Adrenal gland (tissue), 12 donors: ENCODE measurements around the gene DIO1. TPM values are rescaled to one million over a fixed set of nuclear protein-coding genes. Genes with fewer than 3 reads are reported as not detected.
A peak's percentile ranks its signal among the peaks of the same experiment; 100 is the strongest.

ENCODE experiments used
- DNase-seq, 7 donors: peaks; one replicate each; pipeline ENCODE4 v3.0.0-alpha.2; 2019 to 2020
- H3K27ac ChIP-seq, 5 donors: fragments of 200-600 bp; sonication (generic) in 4 of 5; 1 replicate in 3 of 5; 2 replicates in 2 of 5; pipeline versions ENCODE4 v1.5.1 to v1.8.0; 2016 to 2020; ENCODE audit warnings: mild to moderate bottlenecking in 1 of 5
- H3K27me3 ChIP-seq: fragments of 200-600 bp; 2 replicates; pipeline ENCODE4 v1.8.0; 2021
- H3K36me3 ChIP-seq, 2 donors: fragments of 200-600 bp; replicated peaks in 1 of 2; 1 replicate in 1 of 2; 2 replicates in 1 of 2; pipeline versions ENCODE4 v1.5.1 to v1.8.0; 2018 to 2022
- H3K4me1 ChIP-seq, 2 donors: fragments of 200-600 bp; replicated peaks in 1 of 2; 1 replicate in 1 of 2; 2 replicates in 1 of 2; pipeline versions ENCODE4 v1.5.1 to v1.8.0; 2018 to 2021
- H3K4me3 ChIP-seq, 4 donors: fragments of 200-600 bp; sonication (generic) in 3 of 4; one replicate each; pipeline ENCODE4 v1.5.1; 2016 to 2018
- H3K9me3 ChIP-seq, 3 donors: fragments of 200-600 bp; sonication (generic) in 1 of 3; replicated peaks in 1 of 3; 1 replicate in 2 of 3; 2 replicates in 1 of 3; pipeline versions ENCODE4 v1.5.1 to v1.8.0; 2016 to 2021
- POLR2A ChIP-seq, 2 donors: fragments of 450-650 bp; IDR thresholded peaks; one replicate each; pipeline ENCODE4 v1.6.1; 2017; ENCODE audit warnings: antibody characterized with exemption in 2 of 2, mild to moderate bottlenecking in 2 of 2, moderate library complexity in 1 of 2
- WGBS, 4 donors: extraction: QIAGEN DNeasy Blood & Tissue Kit in 2 of 4; methylation state at CpG; one replicate each; pipeline versions ENCODE4 v1.1.5 to v1.1.7; 2013 to 2017; 5-methylcytosine and 5-hydroxymethylcytosine counted together
- intact Hi-C, 2 donors: fragments of 100-400 bp; cut with DNase I; formaldehyde crosslinking; loops; one replicate each; pipeline versions ENCODE4 v1.14.1 to v1.15.0; 2022 to 2023
- polyA plus RNA-seq, 3 donors: library from polyadenylated mRNA; stranded (reverse); fragments of 200-250 nt in 2 of 3; fragments of 350-450 nt in 1 of 3; fragmentation: Illumina TruSeq in 1 of 3; extraction: RNeasy Lipid Tissue Mini Kit (QIAGEN cat#74804) in 1 of 3; gene quantifications; one replicate each; pipeline ENCODE4 v1.2.3, GENCODE V29; 2013 to 2014
- total RNA-seq, 9 donors: library from RNA; depleted of rRNA in 4 of 9; stranded (reverse); fragments of >200 nt in 4 of 9; fragments of 120-200 nt in 1 of 9; fragmentation: NEBNext Ultra II Directional in 1 of 9; extraction: Animal tissue kit (Norgen Biotek cat#: 25700) in 1 of 9; gene quantifications; one replicate each; pipeline versions ENCODE4 v1.1.0 to v1.2.4, GENCODE V29; 2013 to 2023
- TF ChIP-seq, protein P1 (sequence below), 6 experiments: fragments of 450-650 bp in 4 of 6; fragments of 200-600 bp in 2 of 6; sonication (generic) in 1 of 6; IDR thresholded peaks; 1 replicate in 5 of 6; 2 replicates in 1 of 6; pipeline versions ENCODE4 v1.5.1 to v1.8.0; 2016 to 2021; ENCODE audit warnings: antibody characterized with exemption in 6 of 6, mild to moderate bottlenecking in 2 of 6, moderate library complexity in 1 of 6
- donor health status: healthy with polysubstance abuse.
- donor health status: Bipolar disorder and iron deficiency.
- donor health status: DM: yes; HTN: yes; CAD: no.
- donor health status: DM: no; HTN: no; CAD: no.
- donor health status: DM: no; HTN: no; CAD: no.
- donor health status: DM: yes; HTN: yes; CAD: no.

The DIO1 gene
- total and polyA plus RNA-seq, 12 donors: 0.03 to 1.5 (median 0.11) TPM; not detected in 7

DNA sequence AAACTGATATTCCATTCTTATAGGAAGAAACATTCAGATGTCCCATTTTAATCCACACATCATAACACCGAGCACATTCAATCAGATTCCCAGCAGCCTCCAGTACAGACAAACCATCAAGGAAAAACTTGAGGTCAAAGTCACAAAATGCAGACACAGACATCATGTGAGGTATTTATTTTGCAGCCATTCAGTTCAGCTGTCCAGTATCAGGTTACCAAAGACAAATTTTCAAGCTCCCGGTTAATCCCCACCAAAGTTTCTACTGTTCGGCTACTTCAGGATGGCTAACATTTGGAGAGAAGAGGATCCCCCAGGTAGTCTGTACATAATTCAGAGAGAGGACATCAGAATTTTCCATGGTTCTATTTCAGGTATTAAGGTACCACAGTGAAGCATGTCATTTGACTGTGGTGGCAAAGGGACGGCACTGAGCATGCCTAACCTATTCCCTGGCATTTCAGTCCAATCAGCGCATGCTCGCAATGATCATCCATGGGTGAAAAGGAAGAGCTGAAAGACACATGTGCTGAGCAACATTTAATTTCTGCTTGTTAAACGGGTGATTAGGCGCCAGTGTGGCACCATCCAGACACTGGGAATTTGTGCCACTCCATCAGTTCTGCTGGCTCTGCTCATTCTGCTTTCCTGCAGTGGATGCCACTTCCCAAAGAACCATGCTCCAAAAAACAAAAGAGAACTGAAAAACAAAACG, 42.3 kb upstream of the DIO1 start:
- H3K9me3 ChIP-seq: no peaks in the 10 kb centered on the region
- TF ChIP-seq, protein P1, sequence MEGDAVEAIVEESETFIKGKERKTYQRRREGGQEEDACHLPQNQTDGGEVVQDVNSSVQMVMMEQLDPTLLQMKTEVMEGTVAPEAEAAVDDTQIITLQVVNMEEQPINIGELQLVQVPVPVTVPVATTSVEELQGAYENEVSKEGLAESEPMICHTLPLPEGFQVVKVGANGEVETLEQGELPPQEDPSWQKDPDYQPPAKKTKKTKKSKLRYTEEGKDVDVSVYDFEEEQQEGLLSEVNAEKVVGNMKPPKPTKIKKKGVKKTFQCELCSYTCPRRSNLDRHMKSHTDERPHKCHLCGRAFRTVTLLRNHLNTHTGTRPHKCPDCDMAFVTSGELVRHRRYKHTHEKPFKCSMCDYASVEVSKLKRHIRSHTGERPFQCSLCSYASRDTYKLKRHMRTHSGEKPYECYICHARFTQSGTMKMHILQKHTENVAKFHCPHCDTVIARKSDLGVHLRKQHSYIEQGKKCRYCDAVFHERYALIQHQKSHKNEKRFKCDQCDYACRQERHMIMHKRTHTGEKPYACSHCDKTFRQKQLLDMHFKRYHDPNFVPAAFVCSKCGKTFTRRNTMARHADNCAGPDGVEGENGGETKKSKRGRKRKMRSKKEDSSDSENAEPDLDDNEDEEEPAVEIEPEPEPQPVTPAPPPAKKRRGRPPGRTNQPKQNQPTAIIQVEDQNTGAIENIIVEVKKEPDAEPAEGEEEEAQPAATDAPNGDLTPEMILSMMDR (IDR thresholded peaks at IDR 0.05): no peak
- no peak for TF ChIP-seq POLR2A (IDR thresholded peaks at IDR 0.05)
- H3K27me3 ChIP-seq: no peaks in the 10 kb centered on the region
- no peaks in the 10 kb centered on the region for H3K4me1 ChIP-seq
- intact Hi-C loops: no loop called here
- H3K4me3 ChIP-seq: no peak overlapping the region
- peaks cover 0 to 53% of the 10 kb centered on the region in 2 donors for H3K36me3 ChIP-seq
- whole genome bisulfite sequencing, 4 donors: 86 to 94% (median 92%) methylated on average over 9 of the region's 9 CpGs
- H3K27ac ChIP-seq: no peak overlapping the region
- DNase-seq: no peak

DNA sequence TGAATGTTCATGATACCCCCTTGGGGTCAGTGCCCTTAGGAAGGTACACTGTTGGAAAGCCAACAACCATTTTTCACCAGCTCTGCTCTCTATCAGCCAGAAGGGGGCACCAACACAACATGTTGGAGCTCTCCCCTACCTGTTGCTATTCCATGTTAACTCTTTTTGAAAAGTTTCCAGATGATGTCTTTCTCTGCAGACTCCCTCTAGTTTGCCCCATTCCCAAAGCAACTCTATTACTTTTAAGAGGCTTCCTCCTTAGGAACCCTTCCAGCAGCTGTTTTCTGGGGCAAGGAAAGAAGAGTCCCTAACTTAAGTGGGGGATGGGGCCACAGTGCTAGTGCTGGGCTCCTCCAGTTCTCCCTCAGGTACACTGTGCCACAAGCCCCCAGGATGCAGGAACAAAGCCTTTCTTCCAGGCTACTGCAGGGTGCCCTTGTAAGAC, 33.0 kb upstream of the DIO1 start:
- H3K27me3 ChIP-seq: no peaks in the 10 kb centered on the region
- no peak overlapping the region for H3K4me3 ChIP-seq
- peak; percentile 31 to 63 (median 42) for DNase-seq
- no peaks in the 10 kb centered on the region for H3K4me1 ChIP-seq
- intact Hi-C loops: loop anchor here in 1 of 2 donors (10.0 kb wide), 1 partner anchor 224 kb away; no protein-coding TSS in a partner anchor
- TF ChIP-seq POLR2A (IDR thresholded peaks at IDR 0.05): no peak
- TF ChIP-seq, protein P1 (IDR thresholded peaks at IDR 0.05): peak; percentile 45 to 77 (median 66)
- peaks cover 0 to 50% of the 10 kb centered on the region in 2 donors for H3K36me3 ChIP-seq
- H3K27ac ChIP-seq: no peak overlapping the region
- H3K9me3 ChIP-seq: no peaks in the 10 kb centered on the region

DNA sequence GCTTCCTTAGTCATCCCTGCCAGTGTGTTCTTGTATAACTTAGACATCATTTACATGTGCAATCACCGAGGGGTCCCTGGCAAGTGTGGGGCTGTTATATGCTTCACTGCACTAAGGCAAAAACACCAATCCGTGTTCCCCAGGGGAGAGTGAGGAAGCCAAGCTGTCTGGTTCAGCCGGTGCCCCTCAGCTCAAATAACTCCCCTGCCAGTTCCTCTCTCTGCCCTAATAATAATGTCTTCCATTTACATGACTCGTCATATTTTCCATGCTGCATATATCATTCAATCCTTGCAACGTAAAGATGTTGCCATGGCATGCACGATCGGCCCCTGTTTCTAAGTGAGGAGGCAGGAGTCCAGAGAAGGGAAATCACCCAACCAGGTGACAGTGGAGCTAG, 31.5 kb upstream of the DIO1 start:
- H3K4me3 ChIP-seq: no peak overlapping the region
- no peak for DNase-seq
- no peaks in the 10 kb centered on the region for H3K9me3 ChIP-seq
- H3K27ac ChIP-seq: no peak overlapping the region
- TF ChIP-seq POLR2A (IDR thresholded peaks at IDR 0.05): no peak
- TF ChIP-seq, protein P1 (IDR thresholded peaks at IDR 0.05): no peak
- no peaks in the 10 kb centered on the region for H3K27me3 ChIP-seq
- intact Hi-C loops: loop anchor here in 1 of 2 donors (10.0 kb wide), 1 partner anchor 222 kb away; no protein-coding TSS in a partner anchor
- H3K4me1 ChIP-seq: no peaks in the 10 kb centered on the region
- H3K36me3 ChIP-seq: peaks cover 0 to 46% of the 10 kb centered on the region in 2 donors
- WGBS, 4 donors: 74 to 79% (median 77%) methylated on average over 7 of the region's 7 CpGs

DNA sequence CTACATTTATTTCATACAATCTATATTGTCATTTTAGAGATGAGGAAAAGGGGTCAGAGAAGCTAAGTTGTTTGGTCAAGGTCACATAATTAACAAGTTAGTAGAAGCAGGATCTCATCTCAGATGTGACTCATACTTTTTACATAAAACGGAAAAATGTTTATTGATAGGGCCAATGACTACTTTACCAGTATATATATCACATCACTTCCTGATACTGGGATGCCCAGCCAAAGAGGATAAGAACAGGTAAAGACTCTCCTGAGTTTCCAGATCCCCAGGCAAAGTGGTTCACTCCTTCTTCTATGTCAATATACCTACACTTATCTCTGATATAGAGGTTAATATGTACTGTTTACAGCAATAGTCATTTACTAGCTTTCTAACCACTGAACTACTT, 25.4 kb upstream of the DIO1 start:
- no peak for DNase-seq
- Histone ChIP-seq H3K27ac (no peak overlapping the region), H3K27me3 (no peaks in the 10 kb centered on the region), H3K9me3 (no peaks in the 10 kb centered on the region), H3K4me1 (no peaks in the 10 kb centered on the region), H3K36me3 (peaks cover 0 to 41% of the 10 kb centered on the region in 2 donors), H3K4me3 (no peak overlapping the region)
- WGBS, 4 donors: 53 to 86% (median 68%) methylated on average over 1 of the region's 1 CpG
- TF ChIP-seq POLR2A (IDR thresholded peaks at IDR 0.05): no peak
- TF ChIP-seq, protein P1 (IDR thresholded peaks at IDR 0.05): no peak
- intact Hi-C loops: loop anchor here in 1 of 2 donors (10.0 kb wide), 1 partner anchor 216 kb away; no protein-coding TSS in a partner anchor
